NCI-H2196 treated with DMSO at 0.1 percent for 48 hours (cell line): ENCODE results near the gene POLR2J.
"Not testable (repeated sequence)": the region's sequence is repeated elsewhere in the genome, so short reads cannot be mapped to it uniquely, and the experiment has no call there.

Source experiments
- DNase-seq: peaks from one replicate; lab custom pipeline; 2025; ENCODE audit not compliant: unreplicated experiment; lab: John Stamatoyannopoulos, UW

POLR2J gene

GRCh38 chr7:102496861-102497260, 18.1 kb upstream of the POLR2J start:
- not testable (repeated sequence) for DNase-seq

- DNase-seq: not testable (repeated sequence)
Measured at GRCh38 chr7:102494473-102495149, 15.9 kb upstream of the POLR2J start.

GRCh38 chr7:102494026-102494425, 15.3 kb upstream of the POLR2J start:
- not testable (repeated sequence) for DNase-seq

DNA sequence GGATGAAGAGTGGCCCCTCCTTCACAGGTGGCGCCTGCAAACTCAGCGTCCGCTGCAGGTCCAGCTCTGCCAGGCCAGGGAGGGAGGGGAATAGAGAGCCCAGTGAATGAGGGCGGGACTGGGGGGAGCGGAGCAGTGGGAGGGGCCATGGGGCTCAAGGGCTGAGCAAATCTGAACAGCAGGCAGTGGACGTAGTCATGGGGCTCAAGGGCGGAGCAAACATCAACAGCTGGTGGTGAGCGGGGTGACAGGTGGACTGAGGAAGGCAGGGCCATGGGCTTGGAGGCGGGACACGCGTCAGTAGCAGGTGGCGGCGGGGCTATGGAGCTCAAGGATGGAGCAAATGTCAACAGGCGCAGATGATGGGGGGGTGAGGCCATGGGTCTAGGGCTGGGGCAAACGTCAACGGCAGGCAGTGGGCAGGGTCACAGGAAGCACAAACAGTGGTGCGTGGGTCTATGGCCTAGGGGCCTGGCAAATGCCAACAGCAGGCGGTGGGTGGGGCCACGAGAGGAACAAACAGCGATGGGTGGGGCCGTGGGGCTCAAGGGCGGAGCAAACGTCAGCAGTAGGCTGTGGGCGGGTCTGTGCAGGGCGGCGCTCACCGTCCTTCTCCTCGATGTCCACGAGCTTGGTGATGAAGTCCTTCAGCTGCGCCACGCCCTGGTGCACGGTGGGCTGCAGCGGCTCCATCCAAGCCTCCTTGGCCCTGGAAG, 14.7 kb upstream of the POLR2J start:
- DNase-seq: not testable (repeated sequence)

DNA sequence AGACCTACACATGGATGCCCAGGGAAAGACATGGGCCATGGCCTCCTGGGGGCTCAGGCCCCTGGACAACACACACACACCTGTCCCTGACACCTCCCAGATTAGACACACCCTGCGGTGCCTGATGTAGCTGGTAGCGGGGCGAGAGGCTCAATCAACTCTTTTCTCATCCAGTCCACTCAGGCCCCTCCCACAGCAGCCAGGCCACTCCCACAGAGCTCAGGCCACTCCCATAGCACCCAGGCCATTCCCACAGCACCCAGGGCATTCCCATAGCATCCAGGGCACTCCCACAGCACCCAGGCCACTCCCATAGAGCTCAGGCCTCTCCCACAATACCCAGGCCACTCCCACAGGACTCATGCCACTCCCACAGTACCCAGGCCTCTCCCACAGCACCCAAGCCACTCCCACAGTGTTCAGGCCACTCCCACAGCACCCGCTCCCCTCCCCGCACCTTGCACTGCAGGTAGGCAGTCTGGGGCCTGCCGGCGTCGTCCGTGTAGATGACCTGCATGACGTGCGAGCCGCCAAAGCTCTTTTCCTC, 11.9 kb upstream of the POLR2J start:
- not testable (repeated sequence) for DNase-seq

GRCh38 chr7:102484317-102484716, 5.6 kb upstream of the POLR2J start:
- not testable (repeated sequence) for DNase-seq

- DNase-seq: not testable (repeated sequence)
Measured at GRCh38 chr7:102481962-102482361, 3.2 kb upstream of the POLR2J start.

- not testable (repeated sequence) for DNase-seq
Measured at GRCh38 chr7:102479982-102480637, 1.4 kb upstream of the POLR2J start.

GRCh38 chr7:102479209-102479584, 475 bp upstream of the POLR2J start:
- DNase-seq: not testable (repeated sequence)

DNA sequence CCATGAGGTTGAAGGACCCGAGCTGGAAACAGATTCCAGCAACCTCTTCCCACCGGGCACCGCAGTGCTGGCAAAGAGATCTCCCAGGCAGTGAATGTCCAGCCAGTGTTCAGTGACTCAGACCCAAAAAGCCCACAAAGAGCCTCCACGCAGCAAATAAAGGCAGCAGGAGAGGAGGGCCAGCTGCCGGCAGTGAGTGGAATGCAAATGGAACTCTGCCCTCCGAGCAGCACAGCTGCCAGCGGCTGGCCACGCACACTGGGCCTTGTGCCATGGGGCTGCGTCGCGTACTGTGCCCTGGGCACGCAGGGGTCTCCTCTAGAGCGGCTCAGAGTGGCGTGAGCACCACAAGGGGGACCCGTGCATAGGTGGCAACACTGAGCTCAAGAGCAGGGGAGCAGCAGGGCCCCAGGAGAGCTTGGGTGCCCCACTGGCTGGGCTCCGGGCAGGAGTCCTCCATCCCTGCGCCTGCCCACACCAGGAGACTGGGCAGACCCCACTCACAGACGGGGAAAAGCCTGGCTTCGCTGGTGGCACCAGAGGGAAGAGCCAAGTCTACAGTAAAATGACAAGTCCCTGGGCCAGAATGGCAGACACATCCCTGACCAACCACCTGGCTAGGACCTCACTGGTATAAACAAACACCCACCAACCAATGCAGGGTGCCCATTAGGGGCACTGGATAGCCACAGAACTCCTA, 3.8 kb downstream of the POLR2J start:
- not testable (repeated sequence) for DNase-seq

GRCh38 chr7:102474116-102474515, 4.6 kb downstream of the POLR2J start:
- not testable (repeated sequence) for DNase-seq

GRCh38 chr7:102473271-102473991, 5.3 kb downstream of the POLR2J start:
- no peak for DNase-seq

DNA sequence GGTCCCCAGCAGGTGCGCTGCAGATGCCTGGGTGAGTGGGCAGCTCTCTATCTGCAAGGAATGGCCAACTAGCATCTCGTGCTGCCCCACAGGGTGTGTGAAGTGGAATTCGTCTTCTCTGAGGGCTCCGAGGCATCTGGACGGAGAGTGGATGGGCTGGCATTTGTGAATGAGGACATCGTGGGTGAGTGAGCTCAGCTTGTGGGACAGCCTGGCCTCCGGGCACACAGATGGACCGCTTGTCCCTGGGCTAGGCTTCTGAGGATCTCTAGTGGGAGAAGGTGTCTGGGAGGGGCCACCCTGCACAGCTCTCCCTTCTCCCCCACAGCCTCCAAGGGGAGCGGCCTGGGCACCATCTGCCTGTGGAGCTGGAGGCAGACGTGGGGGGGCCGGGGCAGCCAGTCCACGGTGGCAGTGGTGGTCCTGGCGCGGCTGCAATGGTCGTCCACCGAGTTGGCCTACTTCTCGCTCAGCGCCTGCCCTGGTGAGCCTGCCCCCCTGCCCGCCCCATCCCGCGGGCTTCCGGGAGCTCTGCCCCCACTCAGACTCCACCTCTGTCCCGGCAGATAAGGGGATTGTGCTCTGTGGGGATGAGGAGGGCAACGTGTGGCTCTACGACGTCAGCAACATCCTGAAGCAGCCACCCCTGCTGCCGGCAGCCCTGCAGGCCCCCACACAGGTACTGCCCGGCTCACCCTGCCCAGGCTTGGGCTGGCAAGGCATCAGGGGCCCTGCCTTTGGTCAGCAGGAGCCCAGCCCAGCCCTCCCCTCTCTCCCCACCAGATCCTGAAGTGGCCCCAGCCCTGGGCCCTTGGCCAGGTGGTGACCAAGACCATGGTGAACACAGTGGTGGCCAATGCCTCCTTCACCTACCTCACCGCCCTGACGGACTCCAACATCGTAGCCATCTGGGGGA, 6.3 kb downstream of the POLR2J start:
- DNase-seq: no peak

GRCh38 chr7:102471791-102472125, 7.0 kb downstream of the POLR2J start:
- DNase-seq: no peak

GRCh38 chr7:102469972-102470825, 8.5 kb downstream of the POLR2J start:
- DNase-seq: no peak

- DNase-seq: no peak
Measured at GRCh38 chr7:102469351-102469971, 9.3 kb downstream of the POLR2J start.

DNA sequence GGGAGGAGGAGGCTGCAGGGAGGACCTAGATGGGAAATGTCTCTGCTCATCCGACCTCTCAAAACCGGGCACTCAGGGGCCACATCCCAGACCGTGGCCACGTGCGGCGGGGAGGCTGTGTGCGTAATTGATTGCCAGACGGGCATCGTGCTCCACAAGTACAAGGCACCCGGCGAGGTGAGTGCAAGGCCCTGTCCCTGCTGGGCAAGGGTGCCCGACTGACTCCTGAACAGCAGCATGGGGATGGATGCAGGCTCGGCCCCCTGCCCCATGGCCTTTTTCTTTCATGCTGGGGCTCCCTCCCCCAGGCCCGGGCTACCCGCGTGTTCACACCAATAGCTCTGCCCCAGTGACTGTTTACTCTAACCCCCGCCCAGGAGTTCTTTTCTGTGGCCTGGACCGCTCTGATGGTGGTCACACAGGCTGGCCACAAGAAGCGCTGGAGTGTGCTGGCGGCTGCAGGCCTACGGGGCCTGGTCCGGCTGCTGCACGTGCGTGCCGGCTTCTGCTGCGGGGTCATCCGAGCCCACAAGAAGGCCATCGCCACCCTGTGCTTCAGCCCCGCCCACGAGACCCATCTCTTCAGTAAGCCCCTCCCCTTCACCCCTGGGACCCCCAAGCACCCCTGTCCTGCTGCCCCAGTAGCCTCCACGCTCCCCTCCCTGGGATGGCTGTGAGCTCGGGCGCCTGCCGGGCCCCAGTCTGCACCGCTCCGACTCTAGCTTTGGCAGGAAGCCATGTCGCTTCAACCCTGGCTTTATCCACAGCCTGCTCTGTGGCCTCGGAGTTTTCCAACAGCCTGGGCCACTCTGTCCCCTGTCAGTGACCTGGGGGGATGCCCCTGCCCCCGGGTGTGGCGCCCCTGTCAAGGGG, 10.0 kb downstream of the POLR2J start:
- DNase-seq: no peak
